ENCODE results near the gene SPATA45.

SPATA45 gene

GRCh38 chr1:212780759-212781158 lies 66.7 kb downstream of the SPATA45 start:
- DNase-seq (ENCODE audit: low read depth in 2 of 2) = no peak

All from stimulated activated CD4-positive, alpha-beta T cell treated with anti-CD3 and anti-CD28 coated beads, Interleukin-4, amount 100 ng/mL, for 48 hours (primary cell).